Naive thymus-derived CD4-positive, alpha-beta T cell (primary cell): ENCODE data around the gene JOSD2. TPM values are rescaled to one million over a fixed set of nuclear protein-coding genes. Genes with fewer than 3 reads are reported as not detected.

Experiments used
- ATAC-seq: fragments of 150-1000 bp; cut with Tn5 transposase; 2 replicates; pipeline ENCODE4 v1.10.0; 2021; ENCODE audit warnings: mild to moderate bottlenecking, moderate library complexity
- CTCF ChIA-PET: fragments of 350-600 bp; sonication (Branson Sonifier 250); formaldehyde crosslinking; loops from one replicate; lab custom pipeline; 2021; ENCODE audit warnings: antibody characterized with exemption; lab: Charles Lee
- POLR2A ChIA-PET: fragments of 350-600 bp; sonication (Branson Sonifier 250); formaldehyde crosslinking; loops from one replicate; lab custom pipeline; 2021; ENCODE audit warnings: antibody characterized with exemption, inconsistent platforms; lab: Charles Lee
- DNase-seq, 9 donors: peaks; one replicate each; pipeline versions ENCODE4 v3.0.0 to v3.0.0-alpha.2; 2020 to 2022; ENCODE audit warnings: mixed read lengths in 1 of 9
- H3K27ac ChIP-seq: one replicate; pipeline ENCODE4 v1.7.0; 2013; ENCODE audit warnings: mild to moderate bottlenecking, low read depth, low read length, moderate library complexity
- H3K27me3 ChIP-seq, 2 donors: one replicate each; pipeline ENCODE4 v1.7.0; 2013; ENCODE audit warnings: low read length in 2 of 2, mild to moderate bottlenecking in 2 of 2, moderate library complexity in 2 of 2; ENCODE audit not compliant: control insufficient read depth in 2 of 2, insufficient read depth in 2 of 2
- H3K36me3 ChIP-seq, 3 experiments: 1 replicate in 2 of 3; 2 replicates in 1 of 3; pipeline ENCODE4 v1.7.0; 2013; ENCODE audit warnings: low read length in 3 of 3, mild to moderate bottlenecking in 3 of 3, moderate library complexity in 1 of 3; ENCODE audit not compliant: insufficient read depth in 3 of 3, control insufficient read depth in 2 of 3
- H3K4me1 ChIP-seq, 2 donors: one replicate each; pipeline ENCODE4 v1.7.0; 2013; ENCODE audit warnings: low read length in 2 of 2, mild to moderate bottlenecking in 2 of 2, moderate library complexity in 1 of 2; ENCODE audit not compliant: control insufficient read depth in 2 of 2, insufficient read depth in 2 of 2
- H3K4me3 ChIP-seq: 2 replicates; pipeline ENCODE4 v1.7.0; 2013; ENCODE audit warnings: mild to moderate bottlenecking, low read length
- H3K9me3 ChIP-seq, 3 experiments: 1 replicate in 2 of 3; 2 replicates in 1 of 3; pipeline ENCODE4 v1.7.0; 2013; ENCODE audit warnings: low read length in 3 of 3; ENCODE audit not compliant: control insufficient read depth in 2 of 3
- H3K27ac Mint-ChIP-seq, 9 donors: one replicate each; pipeline ENCODE4 v1.8.0; 2020 to 2022; ENCODE audit warnings: mixed read lengths in 9 of 9, mild to moderate bottlenecking in 8 of 9, moderate library complexity in 5 of 9, inconsistent platforms in 2 of 9
- H3K27me3 Mint-ChIP-seq, 5 donors: one replicate each; pipeline ENCODE4 v1.8.0; 2021 to 2022; ENCODE audit warnings: mixed read lengths in 5 of 5, mild to moderate bottlenecking in 1 of 5
- H3K36me3 Mint-ChIP-seq, 5 donors: one replicate each; pipeline ENCODE4 v1.8.0; 2020 to 2022; ENCODE audit warnings: mixed read lengths in 5 of 5, mild to moderate bottlenecking in 3 of 5, inconsistent platforms in 1 of 5
- H3K4me1 Mint-ChIP-seq, 7 donors: one replicate each; pipeline ENCODE4 v1.8.0; 2020 to 2022; ENCODE audit warnings: mixed read lengths in 7 of 7, mild to moderate bottlenecking in 3 of 7, inconsistent platforms in 1 of 7
- H3K4me3 Mint-ChIP-seq, 10 donors: one replicate each; pipeline ENCODE4 v1.8.0; 2020 to 2022; ENCODE audit warnings: mild to moderate bottlenecking in 10 of 10, mixed read lengths in 10 of 10, moderate library complexity in 6 of 10, inconsistent platforms in 2 of 10
- H3K9me3 Mint-ChIP-seq, 11 donors: one replicate each; pipeline ENCODE4 v1.8.0; 2020 to 2022; ENCODE audit warnings: mixed read lengths in 11 of 11, mild to moderate bottlenecking in 4 of 11, inconsistent platforms in 1 of 11, moderate library complexity in 1 of 11
- intact Hi-C, 2 donors: fragments of 100-400 bp; cut with micrococcal nuclease; formaldehyde crosslinking; loops; one replicate each; pipeline ENCODE4 v1.15.1; 2023
- polyA plus RNA-seq, 2 donors: library from polyadenylated mRNA; unstranded; fragments of 300-500 nt; fragmentation: Illumina TruSeq; gene quantifications; one replicate each; pipeline ENCODE4 v1.2.3, GENCODE V29; 2021
- total RNA-seq, 6 experiments: library from RNA in 5 of 6; stranded (reverse) in 5 of 6; gene quantifications; 1 replicate in 5 of 6; 2 replicates in 1 of 6; pipeline ENCODE4 v1.2.3 and lab custom pipeline; 2021 to 2026

Gene JOSD2
- total and polyA plus RNA-seq, 7 experiments from 2014 or later, result 13.0 to 45.9 (median 20.1) TPM

GRCh38 chr19:50522881-50523280 is 11.9 kb upstream of the JOSD2 start:
- Mint-ChIP-seq H3K36me3 (no peaks in the 10 kb centered on the region), H3K9me3 (no peaks in the 10 kb centered on the region), H3K27me3 (peaks cover 0 to 9% (median 7%) of the 10 kb centered on the region in 5 donors), H3K4me3 (no peak overlapping the region), H3K27ac (no peak overlapping the region), H3K4me1 (no peaks in the 10 kb centered on the region)
- no peaks in the 10 kb centered on the region for H3K36me3 ChIP-seq
- no peaks in the 10 kb centered on the region for H3K27me3 ChIP-seq
- H3K4me1 ChIP-seq, result no peaks in the 10 kb centered on the region
- DNase-seq (no peak), ATAC-seq (no peak)
- no peak overlapping the region for H3K4me3 ChIP-seq
- no peak overlapping the region for H3K27ac ChIP-seq
- intact Hi-C loops, result no loop called here
- ChIA-PET CTCF (no interaction called here), POLR2A (no interaction called here)
- H3K9me3 ChIP-seq, result no peaks in the 10 kb centered on the region

GRCh38 chr19:50520822-50521465 is 10.0 kb upstream of the JOSD2 start:
- Histone ChIP-seq H3K27me3 (no peaks in the 10 kb centered on the region), H3K4me1 (no peaks in the 10 kb centered on the region), H3K36me3 (no peaks in the 10 kb centered on the region), H3K9me3 (no peaks in the 10 kb centered on the region), H3K27ac (no peak overlapping the region), H3K4me3 (no peak overlapping the region)
- ChIA-PET CTCF (no interaction called here), POLR2A (no interaction called here)
- no peak overlapping the region for H3K27ac Mint-ChIP-seq
- ATAC-seq, result no peak
- intact Hi-C loops, result no loop called here
- no peak overlapping the region for H3K4me3 Mint-ChIP-seq
- no peaks in the 10 kb centered on the region for H3K36me3 Mint-ChIP-seq
- peaks cover 0 to 7% (median 2%) of the 10 kb centered on the region in 5 donors for H3K27me3 Mint-ChIP-seq
- no peaks in the 10 kb centered on the region for H3K4me1 Mint-ChIP-seq
- DNase-seq, result no peak
- no peaks in the 10 kb centered on the region for H3K9me3 Mint-ChIP-seq

GRCh38 chr19:50519006-50519575 is 8.1 kb upstream of the JOSD2 start:
- no peaks in the 10 kb centered on the region for H3K27me3 ChIP-seq
- ChIA-PET CTCF (no interaction called here), POLR2A (no interaction called here)
- H3K9me3 ChIP-seq, result no peaks in the 10 kb centered on the region
- ATAC-seq (no peak), DNase-seq (no peak)
- no peaks in the 10 kb centered on the region for H3K4me1 ChIP-seq
- H3K27ac ChIP-seq, result no peak overlapping the region
- Mint-ChIP-seq H3K36me3 (no peaks in the 10 kb centered on the region), H3K4me3 (no peak overlapping the region), H3K27me3 (peaks cover 0 to 12% (median 7%) of the 10 kb centered on the region in 5 donors), H3K27ac (peak overlapping the region in 1 of 9 donors; percentile 14), H3K4me1 (no peaks in the 10 kb centered on the region), H3K9me3 (no peaks in the 10 kb centered on the region)
- intact Hi-C loops, result no loop called here
- H3K36me3 ChIP-seq, result no peaks in the 10 kb centered on the region
- no peak overlapping the region for H3K4me3 ChIP-seq

- ChIA-PET CTCF (no interaction called here), POLR2A (no interaction called here)
- Mint-ChIP-seq H3K27ac (no peak overlapping the region), H3K4me1 (peaks cover 0 to 2% (median 0%) of the 10 kb centered on the region in 7 donors), H3K27me3 (peaks cover 0 to 14% (median 7%) of the 10 kb centered on the region in 5 donors), H3K36me3 (no peaks in the 10 kb centered on the region), H3K4me3 (no peak overlapping the region), H3K9me3 (no peaks in the 10 kb centered on the region)
- Histone ChIP-seq H3K4me3 (no peak overlapping the region), H3K9me3 (no peaks in the 10 kb centered on the region), H3K27me3 (no peaks in the 10 kb centered on the region), H3K4me1 (no peaks in the 10 kb centered on the region), H3K36me3 (no peaks in the 10 kb centered on the region), H3K27ac (no peak overlapping the region)
- no peak for ATAC-seq
- no peak for DNase-seq
- intact Hi-C loops, result no loop called here
These were observed 7.4 kb upstream of the JOSD2 start for GRCh38 chr19:50518091-50519005.

GRCh38 chr19:50517704-50518075 is 6.7 kb upstream of the JOSD2 start:
- peaks cover 0 to 5% (median 0%) of the 10 kb centered on the region in 7 donors for H3K4me1 Mint-ChIP-seq
- no peaks in the 10 kb centered on the region for H3K9me3 Mint-ChIP-seq
- no peaks in the 10 kb centered on the region for H3K4me1 ChIP-seq
- H3K36me3 ChIP-seq, result no peaks in the 10 kb centered on the region
- H3K4me3 Mint-ChIP-seq, result no peak overlapping the region
- H3K4me3 ChIP-seq, result no peak overlapping the region
- ATAC-seq, result no peak
- no peak overlapping the region for H3K27ac ChIP-seq
- no peak overlapping the region for H3K27ac Mint-ChIP-seq
- POLR2A ChIA-PET, result no interaction called here
- H3K36me3 Mint-ChIP-seq, result no peaks in the 10 kb centered on the region
- intact Hi-C loops, result no loop called here
- DNase-seq, result no peak
- peaks cover 0 to 17% (median 6%) of the 10 kb centered on the region in 5 donors for H3K27me3 Mint-ChIP-seq
- CTCF ChIA-PET, result no interaction called here
- no peaks in the 10 kb centered on the region for H3K9me3 ChIP-seq
- no peaks in the 10 kb centered on the region for H3K27me3 ChIP-seq

- Mint-ChIP-seq H3K27me3 (peaks cover 0 to 17% (median 6%) of the 10 kb centered on the region in 5 donors), H3K9me3 (no peaks in the 10 kb centered on the region), H3K4me1 (peaks cover 0 to 5% (median 0%) of the 10 kb centered on the region in 7 donors), H3K27ac (no peak overlapping the region), H3K4me3 (no peak overlapping the region), H3K36me3 (no peaks in the 10 kb centered on the region)
- ATAC-seq (no peak), DNase-seq (no peak)
- no peak overlapping the region for H3K4me3 ChIP-seq
- H3K36me3 ChIP-seq, result no peaks in the 10 kb centered on the region
- intact Hi-C loops, result no loop called here
- peaks cover 0 to under 1% of the 10 kb centered on the region in 2 donors for H3K4me1 ChIP-seq
- POLR2A ChIA-PET, result no interaction called here
- H3K9me3 ChIP-seq, result no peaks in the 10 kb centered on the region
- H3K27me3 ChIP-seq, result no peaks in the 10 kb centered on the region
- H3K27ac ChIP-seq, result no peak overlapping the region
- CTCF ChIA-PET, result no interaction called here
These were observed 6.1 kb upstream of the JOSD2 start for GRCh38 chr19:50516964-50517703.
